Calu3 (cell line): ENCODE measurements around the gene DIP2A. TPM values are rescaled to one million over a fixed set of nuclear protein-coding genes. Genes with fewer than 3 reads are reported as not detected.

Source experiments
- BruUV-seq: library from RNA; stranded (reverse); fragments of 400-500 nt; replicated peaks from 2 replicates; lab custom pipeline; 2021; lab: Mats Ljungman, UMichigan
- CTCF ChIA-PET: fragments of 300-600 bp; sonication (Branson Sonifier 250); formaldehyde crosslinking; loops from one replicate; lab custom pipeline; 2022; ENCODE audit warnings: antibody characterized with exemption; lab: Charles Lee
- DNase-seq: peaks from one replicate; pipeline ENCODE4 v3.0.0; 2022
- H3K27ac Mint-ChIP-seq: one replicate; pipeline ENCODE4 v1.8.0; 2022; ENCODE audit warnings: mixed read lengths; ENCODE audit not compliant: unreplicated experiment
- H3K27me3 Mint-ChIP-seq: one replicate; pipeline ENCODE4 v1.8.0; 2022; ENCODE audit warnings: mixed read lengths; ENCODE audit not compliant: unreplicated experiment
- H3K36me3 Mint-ChIP-seq: one replicate; pipeline ENCODE4 v1.8.0; 2022; ENCODE audit warnings: mild to moderate bottlenecking, moderate library complexity, mixed read lengths; ENCODE audit not compliant: insufficient read depth, unreplicated experiment
- H3K4me1 Mint-ChIP-seq: one replicate; pipeline ENCODE4 v1.8.0; 2022; ENCODE audit warnings: mild to moderate bottlenecking, low read depth, mixed read lengths; ENCODE audit not compliant: unreplicated experiment
- H3K4me3 Mint-ChIP-seq: one replicate; pipeline ENCODE4 v1.8.0; 2022; ENCODE audit warnings: mild to moderate bottlenecking, low read depth, moderate library complexity, mixed read lengths; ENCODE audit not compliant: unreplicated experiment
- H3K9me3 Mint-ChIP-seq: one replicate; pipeline ENCODE4 v1.8.0; 2022; ENCODE audit warnings: low read depth, mixed read lengths; ENCODE audit not compliant: unreplicated experiment
- CTCF ChIP-seq: fragments of 200-600 bp; IDR thresholded peaks from one replicate; pipeline ENCODE4 v1.8.0; 2022; ENCODE audit warnings: antibody characterized with exemption; ENCODE audit not compliant: unreplicated experiment
- intact Hi-C: fragments of 100-400 bp; cut with micrococcal nuclease; formaldehyde crosslinking; loops from one replicate; pipeline ENCODE4 v1.10.0; 2022; ENCODE audit not compliant: unreplicated experiment
- total RNA-seq: library from RNA; stranded (reverse); gene quantifications from 2 replicates; pipeline ENCODE4 v1.2.3, GENCODE V29; 2022

DIP2A gene
- total RNA-seq, 1 experiment from 2014 or later = 29.3 TPM

- Mint-ChIP-seq H3K36me3 (peaks cover 6% of the 10 kb centered on the region), H3K9me3 (peaks cover 2% of the 10 kb centered on the region), H3K4me1 (peaks cover 9% of the 10 kb centered on the region), H3K27ac (no peak overlapping the region), H3K4me3 (no peak overlapping the region), H3K27me3 (no peaks in the 10 kb centered on the region)
- no TSS peak for BruUV-seq
- CTCF ChIA-PET = interaction anchor here (0.8 kb wide), 1 partner anchor 12 kb away, joined by 3 read pairs; no protein-coding TSS in a partner anchor
- intact Hi-C loops = no loop called here
- TF ChIP-seq CTCF = no peak
- DNase-seq = no peak
Measured at GRCh38 chr21:46498335-46499050, 39.8 kb downstream of the DIP2A start.

DNA sequence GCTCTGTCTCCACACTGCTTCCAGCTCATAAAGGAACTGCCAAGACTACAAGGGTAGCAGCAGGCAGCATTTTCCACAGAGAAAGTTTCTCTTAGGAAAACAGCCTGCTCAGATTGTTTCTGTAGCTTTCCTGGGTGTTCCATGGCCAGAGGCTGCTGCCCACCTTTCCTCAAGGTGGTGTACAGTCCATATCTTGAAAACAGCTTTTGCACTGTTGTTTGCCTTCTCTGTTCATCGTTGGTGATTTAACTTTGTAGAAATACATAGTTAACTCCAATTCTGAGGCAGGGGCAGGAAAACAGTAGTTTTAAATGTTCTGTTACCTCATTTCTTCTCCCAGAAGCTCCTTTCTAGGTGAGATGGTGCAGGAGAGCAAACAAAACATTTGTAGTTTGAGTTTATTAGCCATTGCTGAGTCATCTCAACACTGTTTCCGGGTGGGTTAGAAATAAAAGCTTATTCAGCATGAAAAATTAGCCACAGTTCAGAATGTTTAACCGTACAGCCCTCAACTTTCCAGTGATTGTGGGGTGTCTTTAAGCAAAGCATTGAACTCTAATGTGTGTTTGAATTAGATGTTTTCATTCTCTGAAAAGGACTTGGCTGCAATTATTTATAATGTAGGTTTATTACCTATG lies 41.7 kb downstream of the DIP2A start:
- Mint-ChIP-seq H3K36me3 (peaks cover 6% of the 10 kb centered on the region), H3K4me1 (peaks cover 9% of the 10 kb centered on the region), H3K4me3 (no peak overlapping the region), H3K9me3 (no peaks in the 10 kb centered on the region), H3K27ac (no peak overlapping the region), H3K27me3 (no peaks in the 10 kb centered on the region)
- no peak for TF ChIP-seq CTCF
- no TSS peak for BruUV-seq
- DNase-seq = no peak
- CTCF ChIA-PET = no interaction called here
- intact Hi-C loops = no loop called here

DNA sequence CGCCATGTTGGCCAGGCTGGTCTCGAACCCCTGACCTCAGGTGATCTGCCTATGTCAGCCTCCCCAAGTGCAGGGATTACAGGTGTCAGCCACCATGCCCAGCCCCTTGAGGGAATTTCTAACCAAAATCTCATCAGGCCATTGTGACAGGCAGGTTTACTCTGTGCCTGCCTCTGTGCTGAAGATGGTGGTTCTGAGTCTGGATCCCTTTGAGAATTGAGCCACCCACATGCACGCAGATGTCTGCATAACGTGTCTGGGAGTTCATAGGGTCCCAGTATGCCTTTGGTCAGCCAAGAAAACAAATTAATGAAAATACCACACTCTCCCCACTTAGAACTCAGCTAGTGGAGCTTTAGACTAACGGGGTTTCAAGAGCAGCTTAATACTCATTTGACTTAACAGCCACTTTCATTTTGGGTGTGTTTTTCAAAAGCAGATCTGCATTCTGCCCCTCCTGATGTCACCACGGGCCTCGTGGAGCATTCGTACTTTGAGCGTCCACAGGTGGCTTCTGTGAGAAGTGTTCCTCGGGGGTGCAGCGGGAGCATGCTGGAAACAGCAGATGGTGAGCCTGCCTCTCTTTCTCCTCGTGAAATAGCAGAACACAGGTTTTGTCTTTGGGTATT lies 45.3 kb downstream of the DIP2A start:
- H3K4me3 Mint-ChIP-seq = no peak overlapping the region
- H3K27me3 Mint-ChIP-seq = no peaks in the 10 kb centered on the region
- H3K9me3 Mint-ChIP-seq = no peaks in the 10 kb centered on the region
- H3K4me1 Mint-ChIP-seq = peaks cover 9% of the 10 kb centered on the region
- no TSS peak for BruUV-seq
- no peak for TF ChIP-seq CTCF
- CTCF ChIA-PET = interaction anchor here (0.6 kb wide), 1 partner anchor 133 kb away, joined by 5 read pairs; no protein-coding TSS in a partner anchor
- intact Hi-C loops = no loop called here
- peaks cover 11% of the 10 kb centered on the region for H3K36me3 Mint-ChIP-seq
- H3K27ac Mint-ChIP-seq = no peak overlapping the region
- DNase-seq = no peak

GRCh38 chr21:46504666-46505065 lies 46.0 kb downstream of the DIP2A start:
- H3K27me3 Mint-ChIP-seq = no peaks in the 10 kb centered on the region
- H3K4me1 Mint-ChIP-seq = peaks cover 7% of the 10 kb centered on the region
- H3K27ac Mint-ChIP-seq = no peak overlapping the region
- DNase-seq = no peak
- no TSS peak for BruUV-seq
- no peaks in the 10 kb centered on the region for H3K9me3 Mint-ChIP-seq
- intact Hi-C loops = no loop called here
- peaks cover 11% of the 10 kb centered on the region for H3K36me3 Mint-ChIP-seq
- no peak overlapping the region for H3K4me3 Mint-ChIP-seq
- CTCF ChIA-PET = interaction anchor here (0.6 kb wide), 1 partner anchor 133 kb away, joined by 5 read pairs; no protein-coding TSS in a partner anchor
- TF ChIP-seq CTCF = no peak
